ENCODE measurements around the gene AIP.

Gene AIP

DNA sequence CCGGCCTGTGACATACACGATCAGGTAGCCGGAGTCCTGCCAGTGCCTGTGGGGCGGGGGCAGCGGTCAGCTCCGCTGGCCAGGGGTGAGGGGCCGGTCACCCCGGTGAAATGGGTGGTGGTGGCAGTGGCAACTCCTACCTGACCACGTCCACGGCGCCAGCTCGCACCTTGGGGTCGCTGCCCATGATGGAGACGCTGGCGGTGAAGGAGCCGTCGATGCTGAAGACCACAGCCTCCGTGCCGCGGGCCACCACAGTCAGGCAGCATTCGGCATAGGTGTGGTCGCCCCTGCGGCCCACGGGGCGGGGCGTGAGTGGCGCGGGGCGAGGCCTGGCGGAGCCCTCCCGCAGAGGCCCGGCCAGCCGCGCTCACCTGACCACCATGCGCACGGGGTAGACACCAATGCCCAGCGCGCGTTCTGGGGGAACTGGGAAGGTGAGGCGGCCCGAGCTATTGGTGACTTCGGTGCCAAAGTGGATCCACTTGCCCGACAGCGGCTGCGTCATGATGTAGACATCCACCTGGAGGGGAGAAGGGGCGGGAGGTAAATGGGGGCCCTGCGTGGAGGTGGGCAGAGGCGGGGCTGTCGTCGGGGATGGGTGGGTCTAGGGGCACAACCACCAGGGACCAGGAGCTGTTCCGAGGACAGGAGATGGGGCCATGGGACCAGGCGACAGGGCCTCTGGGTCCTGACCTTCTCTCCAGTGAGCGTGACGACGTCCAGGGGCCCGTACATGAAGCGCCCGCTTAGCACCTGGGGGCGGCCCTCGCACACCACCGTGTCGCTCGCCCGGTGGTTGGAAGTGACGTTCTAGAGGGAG is 10.9 kb downstream of the AIP start:
- Histone ChIP-seq H3K9me3 (ENCODE audit: control insufficient read depth, low read length) (no peaks in the 10 kb centered on the region), H2AFZ (no peak overlapping the region), H3K4me1 (no peaks in the 10 kb centered on the region), H3K27me3 (ENCODE audit: control insufficient read depth, insufficient read depth, low read length) (no peaks in the 10 kb centered on the region), H3K27ac (no peak overlapping the region), H3K9ac (no peak overlapping the region), H3K4me2 (ENCODE audit: low read length) (no peak overlapping the region), H3K79me2 (no peaks in the 10 kb centered on the region), H3K4me3 (ENCODE audit: low read depth, low read length) (no peak overlapping the region), H3K36me3 (ENCODE audit: control insufficient read depth, insufficient read depth, low read length) (no peaks in the 10 kb centered on the region)
- TF ChIP-seq, protein P1, sequence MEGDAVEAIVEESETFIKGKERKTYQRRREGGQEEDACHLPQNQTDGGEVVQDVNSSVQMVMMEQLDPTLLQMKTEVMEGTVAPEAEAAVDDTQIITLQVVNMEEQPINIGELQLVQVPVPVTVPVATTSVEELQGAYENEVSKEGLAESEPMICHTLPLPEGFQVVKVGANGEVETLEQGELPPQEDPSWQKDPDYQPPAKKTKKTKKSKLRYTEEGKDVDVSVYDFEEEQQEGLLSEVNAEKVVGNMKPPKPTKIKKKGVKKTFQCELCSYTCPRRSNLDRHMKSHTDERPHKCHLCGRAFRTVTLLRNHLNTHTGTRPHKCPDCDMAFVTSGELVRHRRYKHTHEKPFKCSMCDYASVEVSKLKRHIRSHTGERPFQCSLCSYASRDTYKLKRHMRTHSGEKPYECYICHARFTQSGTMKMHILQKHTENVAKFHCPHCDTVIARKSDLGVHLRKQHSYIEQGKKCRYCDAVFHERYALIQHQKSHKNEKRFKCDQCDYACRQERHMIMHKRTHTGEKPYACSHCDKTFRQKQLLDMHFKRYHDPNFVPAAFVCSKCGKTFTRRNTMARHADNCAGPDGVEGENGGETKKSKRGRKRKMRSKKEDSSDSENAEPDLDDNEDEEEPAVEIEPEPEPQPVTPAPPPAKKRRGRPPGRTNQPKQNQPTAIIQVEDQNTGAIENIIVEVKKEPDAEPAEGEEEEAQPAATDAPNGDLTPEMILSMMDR (IDR thresholded peaks at IDR 0.05) = no peak

DNA sequence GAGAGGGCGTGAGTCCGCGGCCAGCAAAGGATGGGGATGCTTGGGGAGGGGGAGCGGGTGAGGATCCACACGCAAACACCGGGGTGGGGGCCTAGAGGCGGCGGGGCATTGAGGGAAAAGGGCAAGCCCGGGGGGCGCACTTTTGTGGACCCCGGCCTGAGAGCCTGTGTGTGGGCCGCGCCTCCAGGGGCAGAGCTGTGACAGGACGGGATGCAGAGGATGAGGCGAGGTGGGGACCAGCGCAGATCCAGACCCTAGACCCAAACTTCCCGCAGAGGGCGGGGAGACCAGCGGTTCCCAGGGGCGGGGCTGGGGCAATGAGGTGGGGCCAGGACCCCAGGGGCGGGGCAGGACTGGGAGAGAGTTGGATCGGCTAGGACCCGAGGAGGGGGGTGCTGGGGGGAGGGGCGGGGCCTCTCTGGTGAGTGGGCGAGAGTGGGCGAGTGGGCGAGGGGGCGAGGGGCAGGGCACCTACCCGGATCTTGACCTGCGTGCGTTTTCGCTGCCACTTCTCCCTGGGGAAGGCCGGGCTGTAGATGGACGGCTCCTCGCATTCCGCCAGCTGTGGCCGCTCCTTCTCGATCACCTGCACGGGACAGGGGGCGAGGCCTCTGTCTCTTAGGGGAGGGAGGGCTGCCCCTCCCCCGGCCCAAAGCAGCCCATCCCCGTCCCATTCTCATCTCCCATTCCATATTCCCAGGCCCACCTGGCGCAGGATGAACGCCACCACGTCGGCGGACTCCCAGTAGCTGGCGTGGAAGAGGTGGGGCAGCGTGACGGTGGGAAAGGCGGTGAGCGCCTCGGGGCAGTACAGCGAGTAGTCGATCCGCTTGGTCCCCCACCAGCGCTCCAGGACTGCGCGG is 11.8 kb downstream of the AIP start:
- H3K27ac ChIP-seq = no peak overlapping the region

DNA sequence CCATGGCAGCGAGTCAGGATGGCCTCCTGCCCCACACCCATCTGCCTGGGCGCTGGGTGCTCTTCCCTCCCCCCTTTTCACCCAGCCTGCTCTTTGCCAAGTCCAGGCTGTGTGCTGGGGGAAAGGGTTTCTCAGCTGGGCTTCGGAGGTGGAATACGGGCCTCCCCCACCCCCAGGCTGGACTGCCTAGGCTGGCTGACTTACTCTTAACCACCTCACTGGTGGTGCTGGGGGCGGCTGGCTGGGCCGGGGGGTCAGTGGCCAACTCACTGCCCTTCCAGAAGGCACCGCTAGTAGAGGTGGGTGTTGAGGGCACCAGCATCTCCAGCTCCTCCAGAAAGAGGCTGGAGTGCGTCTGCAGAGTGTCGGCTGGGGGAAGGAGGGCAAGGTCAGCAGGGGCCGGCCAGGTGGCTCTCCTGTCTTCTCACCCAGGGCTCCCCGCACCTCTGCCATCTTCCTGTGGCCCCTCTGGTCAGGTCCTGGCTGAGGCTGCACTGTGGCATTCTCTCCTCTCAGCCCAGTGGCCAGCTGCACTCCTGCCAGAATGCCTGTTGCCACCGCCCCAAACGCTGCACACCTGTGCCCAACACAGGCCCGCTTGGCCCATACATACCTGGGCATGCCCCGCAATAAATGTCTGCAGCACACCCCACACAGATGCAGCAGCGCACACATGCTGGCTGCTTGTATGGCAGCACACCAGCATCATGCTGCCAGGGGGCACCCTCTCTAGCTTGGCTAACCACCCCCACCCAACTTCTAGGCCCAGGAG is 12.6 kb downstream of the AIP start:
- Histone ChIP-seq H3K79me2 (no peaks in the 10 kb centered on the region), H3K4me3 (ENCODE audit: low read depth, low read length) (no peak overlapping the region), H3K27me3 (ENCODE audit: control insufficient read depth, insufficient read depth, low read length) (no peaks in the 10 kb centered on the region), H3K9ac (no peak overlapping the region), H3K4me1 (no peaks in the 10 kb centered on the region), H3K27ac (no peak overlapping the region), H3K4me2 (ENCODE audit: low read length) (no peak overlapping the region), H2AFZ (no peak overlapping the region), H3K36me3 (ENCODE audit: control insufficient read depth, insufficient read depth, low read length) (no peaks in the 10 kb centered on the region), H3K9me3 (ENCODE audit: control insufficient read depth, low read length) (no peaks in the 10 kb centered on the region)
- TF ChIP-seq, protein P1 (IDR thresholded peaks at IDR 0.05) = no peak

More for the DNA sequence above, 11.8 kb downstream of the AIP start:
- Histone ChIP-seq H3K27me3 (ENCODE audit: control insufficient read depth, insufficient read depth, low read length) (no peaks in the 10 kb centered on the region), H3K79me2 (no peaks in the 10 kb centered on the region), H3K36me3 (ENCODE audit: control insufficient read depth, insufficient read depth, low read length) (no peaks in the 10 kb centered on the region), H3K4me2 (ENCODE audit: low read length) (no peak overlapping the region), H3K9me3 (ENCODE audit: control insufficient read depth, low read length) (no peaks in the 10 kb centered on the region), H3K4me3 (ENCODE audit: low read depth, low read length) (no peak overlapping the region), H2AFZ (no peak overlapping the region), H3K9ac (no peak overlapping the region), H3K4me1 (no peaks in the 10 kb centered on the region)
- TF ChIP-seq, protein P1 (IDR thresholded peaks at IDR 0.05) = no peak

DNA sequence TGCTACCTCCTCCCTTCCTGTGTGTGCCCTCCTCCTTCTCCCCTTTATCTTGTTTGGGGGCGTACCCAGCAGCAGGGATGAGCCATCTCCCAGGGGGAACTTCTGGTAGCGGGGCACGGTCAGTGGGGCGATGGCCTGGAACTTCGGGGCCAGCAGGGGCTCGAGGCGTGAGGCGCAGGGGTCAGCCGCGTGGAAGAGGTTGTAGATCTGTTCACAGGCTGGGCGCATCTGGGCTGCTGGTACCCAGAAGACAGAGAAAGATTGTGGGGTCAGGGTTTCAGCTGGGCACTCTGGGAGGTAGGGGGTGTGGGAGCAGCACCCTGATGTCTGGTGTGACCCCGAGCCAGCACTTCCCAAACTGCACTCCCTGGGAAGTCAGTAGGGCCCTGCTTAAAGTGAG is 13.3 kb downstream of the AIP start:
- no peak overlapping the region for H2AFZ ChIP-seq
- no peaks in the 10 kb centered on the region for H3K27me3 ChIP-seq (ENCODE audit: control insufficient read depth, insufficient read depth, low read length)
- no peaks in the 10 kb centered on the region for H3K4me1 ChIP-seq
- TF ChIP-seq, protein P1 (IDR thresholded peaks at IDR 0.05) = no peak
- H3K79me2 ChIP-seq = no peaks in the 10 kb centered on the region
- H3K9ac ChIP-seq = no peak overlapping the region
- no peak overlapping the region for H3K4me2 ChIP-seq (ENCODE audit: low read length)
- no peak overlapping the region for H3K27ac ChIP-seq
- no peaks in the 10 kb centered on the region for H3K36me3 ChIP-seq (ENCODE audit: control insufficient read depth, insufficient read depth, low read length)
- no peak overlapping the region for H3K4me3 ChIP-seq (ENCODE audit: low read depth, low read length)
- no peaks in the 10 kb centered on the region for H3K9me3 ChIP-seq (ENCODE audit: control insufficient read depth, low read length)
